GM12874 (cell line): ENCODE results near the gene BBX.

Experiments used
- TF ChIP-seq, protein P1 (sequence below): IDR thresholded peaks from 2 replicates; pipeline ENCODE4 v1.5.1; 2011; ENCODE audit warnings: low read depth, mild to moderate bottlenecking, control low read depth, low read length, moderate library complexity; ENCODE audit not compliant: insufficient read depth

BBX gene

DNA sequence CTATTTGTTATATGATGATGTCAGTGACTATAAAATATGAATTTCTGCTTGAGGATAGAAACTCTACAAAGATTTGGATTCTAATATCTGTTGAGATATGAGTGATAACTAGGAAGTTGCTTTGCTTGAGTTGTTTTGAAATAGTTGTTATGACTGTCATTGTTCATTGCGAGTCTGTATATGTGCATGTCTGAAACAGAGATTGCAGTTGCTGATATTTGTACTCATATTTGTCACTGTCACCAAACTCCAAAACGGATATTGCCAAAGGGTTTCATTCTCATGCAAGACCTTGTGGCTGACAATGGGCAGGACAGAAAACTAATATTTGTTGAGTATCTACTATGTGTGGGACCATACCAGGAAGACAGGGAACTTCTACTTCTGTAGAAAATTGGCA is 327.9 kb downstream of the BBX start:
- TF ChIP-seq, protein P1, sequence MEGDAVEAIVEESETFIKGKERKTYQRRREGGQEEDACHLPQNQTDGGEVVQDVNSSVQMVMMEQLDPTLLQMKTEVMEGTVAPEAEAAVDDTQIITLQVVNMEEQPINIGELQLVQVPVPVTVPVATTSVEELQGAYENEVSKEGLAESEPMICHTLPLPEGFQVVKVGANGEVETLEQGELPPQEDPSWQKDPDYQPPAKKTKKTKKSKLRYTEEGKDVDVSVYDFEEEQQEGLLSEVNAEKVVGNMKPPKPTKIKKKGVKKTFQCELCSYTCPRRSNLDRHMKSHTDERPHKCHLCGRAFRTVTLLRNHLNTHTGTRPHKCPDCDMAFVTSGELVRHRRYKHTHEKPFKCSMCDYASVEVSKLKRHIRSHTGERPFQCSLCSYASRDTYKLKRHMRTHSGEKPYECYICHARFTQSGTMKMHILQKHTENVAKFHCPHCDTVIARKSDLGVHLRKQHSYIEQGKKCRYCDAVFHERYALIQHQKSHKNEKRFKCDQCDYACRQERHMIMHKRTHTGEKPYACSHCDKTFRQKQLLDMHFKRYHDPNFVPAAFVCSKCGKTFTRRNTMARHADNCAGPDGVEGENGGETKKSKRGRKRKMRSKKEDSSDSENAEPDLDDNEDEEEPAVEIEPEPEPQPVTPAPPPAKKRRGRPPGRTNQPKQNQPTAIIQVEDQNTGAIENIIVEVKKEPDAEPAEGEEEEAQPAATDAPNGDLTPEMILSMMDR: no peak

DNA sequence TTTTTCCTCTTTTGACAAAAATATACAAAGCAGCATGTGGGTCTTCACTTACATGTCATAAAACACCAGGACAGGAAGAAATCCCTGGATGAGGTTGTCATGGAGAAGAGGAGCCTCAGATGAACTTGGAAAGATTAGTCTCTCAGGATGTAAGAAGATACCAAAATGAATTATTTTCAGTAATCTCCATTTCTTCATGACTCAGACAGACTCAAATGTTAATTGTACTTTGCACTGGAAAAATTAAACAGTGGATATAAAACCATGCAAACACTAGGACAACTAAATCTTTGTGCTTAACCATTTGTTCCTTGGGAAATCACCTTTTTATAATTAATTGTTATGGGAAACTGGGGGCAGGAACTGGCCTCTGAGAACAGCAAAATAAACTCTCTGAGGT is 331.1 kb downstream of the BBX start:
- TF ChIP-seq, protein P1: no peak

DNA sequence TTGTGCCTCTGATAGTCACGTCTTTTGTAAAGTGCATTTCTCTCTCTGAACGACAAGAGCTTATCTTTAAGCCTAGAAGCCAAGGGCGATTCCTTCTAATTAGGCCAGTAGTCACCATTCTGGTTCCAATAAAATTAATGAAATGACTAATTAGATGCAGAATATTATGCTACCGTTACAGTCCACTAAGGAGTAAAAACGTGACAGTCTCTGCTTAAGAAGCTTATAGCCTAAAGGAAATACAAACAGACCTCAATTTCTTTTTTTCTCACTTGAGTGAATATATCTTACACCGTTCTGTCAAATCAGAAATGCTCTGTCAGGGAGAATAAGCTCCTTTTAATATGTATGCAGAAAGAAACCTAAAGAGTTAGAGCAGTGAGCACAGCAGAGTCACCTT is 332.0 kb downstream of the BBX start:
- TF ChIP-seq, protein P1: no peak

DNA sequence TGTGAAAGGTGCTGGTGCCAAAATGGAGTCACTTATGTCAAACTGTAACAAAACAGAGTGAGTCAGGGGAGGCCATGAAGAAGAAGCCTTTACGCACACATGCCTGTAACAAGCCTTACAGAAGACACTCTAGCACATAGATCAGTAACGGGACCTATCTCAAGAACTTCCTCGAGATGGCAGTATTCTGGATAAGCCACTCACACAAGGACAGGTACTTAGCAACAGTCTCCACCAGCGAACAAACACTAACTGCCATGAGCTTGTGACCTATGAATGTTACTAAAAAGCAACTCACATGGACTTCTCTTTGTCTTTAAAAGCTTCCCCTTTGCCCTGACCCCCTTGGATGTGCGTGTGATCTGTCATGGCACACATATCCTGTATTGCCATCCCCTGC is 332.9 kb downstream of the BBX start:
- TF ChIP-seq, protein P1: peak; percentile 29; the same call in 1 of the 2 replicates

DNA sequence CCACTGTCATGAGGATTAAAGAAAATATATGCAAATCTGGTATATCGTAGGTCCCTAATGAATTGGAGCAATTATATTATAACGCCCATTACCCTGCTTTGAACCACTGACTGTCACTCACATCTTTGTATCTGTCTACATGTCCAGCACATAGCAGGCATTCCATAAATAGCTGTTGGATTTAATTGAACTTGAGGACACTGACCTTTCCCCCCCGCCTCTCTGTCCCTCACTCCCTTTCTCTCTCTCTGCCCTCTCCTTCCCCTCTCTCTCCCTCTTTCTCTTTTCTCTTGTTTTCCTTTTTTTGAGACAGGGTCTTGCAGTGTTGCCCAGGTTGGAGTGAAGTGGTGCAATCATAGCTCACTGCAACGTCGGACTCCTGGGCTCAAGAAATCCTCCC is 335.1 kb downstream of the BBX start:
- TF ChIP-seq, protein P1: no peak

DNA sequence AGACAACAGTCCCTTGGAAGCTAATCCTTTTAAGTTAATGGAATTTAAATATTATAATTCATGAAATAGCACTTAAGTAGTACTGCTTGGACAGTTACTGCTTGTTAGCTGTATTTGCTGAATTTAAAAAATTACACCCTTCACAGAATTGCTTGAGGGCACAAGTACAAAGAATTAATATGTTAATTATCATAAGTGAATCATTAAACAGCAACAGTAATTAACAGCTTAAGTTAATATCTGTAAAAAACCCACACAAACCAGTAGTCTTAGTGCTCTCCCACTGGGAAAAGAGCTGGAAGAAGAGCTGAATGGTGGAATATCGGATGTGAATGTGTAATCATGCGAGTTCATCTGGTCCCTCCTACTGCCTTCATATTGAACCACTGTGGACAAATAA is 336.1 kb downstream of the BBX start:
- TF ChIP-seq, protein P1: no peak
